ENCODE measurements around the gene KCNIP4.
A peak's percentile ranks its signal among the peaks of the same experiment; 100 is the strongest.

The KCNIP4 gene

GRCh38 chr4:20698382-20698781 is 1250.2 kb downstream of the KCNIP4 start:
- TF ChIP-seq CTCF (conservative IDR thresholded peaks at IDR 0.05; ENCODE audit: low read depth, low read length) = no peak
- no peak for DNase-seq (ENCODE audit: low read depth)

GRCh38 chr4:20696815-20697214 is 1251.8 kb downstream of the KCNIP4 start:
- no peak for TF ChIP-seq CTCF (conservative IDR thresholded peaks at IDR 0.05; ENCODE audit: low read depth, low read length)
- no peak for DNase-seq (ENCODE audit: low read depth)
- no peak overlapping the region for H3K4me3 ChIP-seq (ENCODE audit: low read length)

More at GRCh38 chr4:20698382-20698781, 1250.2 kb downstream of the KCNIP4 start:
- H3K4me3 ChIP-seq (ENCODE audit: low read length) = no peak overlapping the region

GRCh38 chr4:20687864-20688263 is 1260.7 kb downstream of the KCNIP4 start:
- no peak overlapping the region for H3K4me3 ChIP-seq (ENCODE audit: low read length)
- peak; percentile 19 for DNase-seq (ENCODE audit: low read depth)
- TF ChIP-seq CTCF (conservative IDR thresholded peaks at IDR 0.05; ENCODE audit: low read depth, low read length) = no peak

- TF ChIP-seq CTCF (conservative IDR thresholded peaks at IDR 0.05; ENCODE audit: low read depth, low read length) = peak; percentile 43
- DNase-seq (ENCODE audit: low read depth) = no peak
- no peak overlapping the region for H3K4me3 ChIP-seq (ENCODE audit: low read length)
Observed at GRCh38 chr4:20684852-20685763, 1263.5 kb downstream of the KCNIP4 start.

GRCh38 chr4:20683766-20684165 is 1264.8 kb downstream of the KCNIP4 start:
- no peak for DNase-seq (ENCODE audit: low read depth)
- H3K4me3 ChIP-seq (ENCODE audit: low read length) = no peak overlapping the region
- TF ChIP-seq CTCF (conservative IDR thresholded peaks at IDR 0.05; ENCODE audit: low read depth, low read length) = no peak

GRCh38 chr4:20682853-20683252 is 1265.7 kb downstream of the KCNIP4 start:
- no peak for TF ChIP-seq CTCF (conservative IDR thresholded peaks at IDR 0.05; ENCODE audit: low read depth, low read length)
- H3K4me3 ChIP-seq (ENCODE audit: low read length) = no peak overlapping the region

GRCh38 chr4:20681271-20681670 is 1267.3 kb downstream of the KCNIP4 start:
- no peak for DNase-seq (ENCODE audit: low read depth)
- H3K4me3 ChIP-seq (ENCODE audit: low read length) = no peak overlapping the region
- TF ChIP-seq CTCF (conservative IDR thresholded peaks at IDR 0.05; ENCODE audit: low read depth, low read length) = no peak

More at GRCh38 chr4:20682853-20683252, 1265.7 kb downstream of the KCNIP4 start:
- no peak for DNase-seq (ENCODE audit: low read depth)

Data from retinal pigment epithelial cell (primary cell).